Motor neuron (in vitro differentiated cells): ENCODE measurements around the gene GIPR. TPM values are rescaled to one million over a fixed set of nuclear protein-coding genes. Genes with fewer than 3 reads are reported as not detected.

Source experiments
- ATAC-seq, 8 experiments: fragments of 200-7000 bp; cut with Tn5 transposase; replicated peaks in 6 of 8; 2 replicates each; pipeline ENCODE4 v1.8.0; 2021; ENCODE audit warnings: mild to moderate bottlenecking in 8 of 8, moderate library complexity in 8 of 8
- H3K27ac ChIP-seq, 2 donors: fragments of 250-450 bp; sonication (Bioruptor Pico); 2 replicates each; pipeline ENCODE4 v1.9.0; 2021; ENCODE audit warnings: antibody characterized with exemption in 2 of 2, mild to moderate bottlenecking in 2 of 2, moderate library complexity in 1 of 2
- H3K4me1 ChIP-seq, 2 donors: fragments of 250-450 bp; sonication (Bioruptor Pico); replicated peaks in 1 of 2; 2 replicates each; pipeline ENCODE4 v1.6.1; 2021; ENCODE audit warnings: antibody characterized with exemption in 2 of 2, mild to moderate bottlenecking in 2 of 2, moderate library complexity in 1 of 2
- H3K4me3 ChIP-seq, 5 donors: fragments of 250-450 bp; sonication (Bioruptor Pico); 2 replicates each; pipeline ENCODE4 v1.9.0; 2021; ENCODE audit warnings: antibody characterized with exemption in 5 of 5, mild to moderate bottlenecking in 5 of 5, moderate library complexity in 4 of 5
- WGBS, 10 experiments: fragments of 450-650 bp; shearing (Covaris generic); methylation state at CpG; one replicate each; pipeline ENCODE4 v1.0.0; 2022; 5-methylcytosine and 5-hydroxymethylcytosine counted together
- in situ Hi-C, 9 experiments: fragments of 400-800 bp; cut with MboI; loops; one replicate each; pipeline ENCODE4 v1.15.0; 2021; ENCODE audit warnings: low sequenced_read_pairs in 9 of 9, low pct_unique_long_range_greater_than_20kb in 2 of 9; ENCODE audit not compliant: unreplicated experiment in 9 of 9
- total RNA-seq, 8 experiments: library from RNA; unstranded; fragments of 300-600 nt; gene quantifications; 2 replicates each; pipeline versions ENCODE4 v1.2.3 to v1.2.4, GENCODE V29; 2022

The GIPR gene
- total RNA-seq, 8 experiments from 2014 or later, result 0.20 to 8.7 (median 3.9) TPM

GRCh38 chr19:45638930-45639729 lies 28.9 kb upstream of the GIPR start, which contains the start of gene EML2:
Gene EML2, minus strand, starts transcription at chr19:45639397. Its CDS starts 21 bp downstream, at chr19:45639376.
- in situ Hi-C loops, result no loop called here
- peak in 3 of 8 experiments; percentile 6 to 39 (median 7) for ATAC-seq
- 7 to 67% (median 20%) methylated on average over 3 to 12 of the region's 52 CpGs; no CpG with 5 or more reads in 7 of the 10 experiments for WGBS, 10 experiments
- Histone ChIP-seq H3K4me3 (peak within 1 kb of the TSS; percentile 3 to 35 (median 29)), H3K27ac (peak within 1 kb of the TSS in 1 of 2 donors; percentile 17), H3K4me1 (peaks cover 14 to 27% of the 10 kb centered on the region in 2 donors)

GRCh38 chr19:45640849-45641273 lies 27.2 kb upstream of the GIPR start:
- Histone ChIP-seq H3K4me3 (no peak overlapping the region), H3K27ac (no peak overlapping the region), H3K4me1 (peaks cover 22 to 32% of the 10 kb centered on the region in 2 donors)
- WGBS, 10 experiments, result 40 to 100% (median 72%) methylated on average over 1 to 5 of the region's 17 CpGs; no CpG with 5 or more reads in 3 of the 10 experiments
- in situ Hi-C loops, result no loop called here
- no peak for ATAC-seq

- H3K4me3 ChIP-seq, result peak overlapping the region in 4 of 5 donors; percentile 8 to 19 (median 14)
- peaks cover 22 to 38% of the 10 kb centered on the region in 2 donors for H3K4me1 ChIP-seq
- 0 to 83% (median 12%) methylated on average over 1 to 26 of the region's 40 CpGs; no CpG with 5 or more reads in 1 of the 10 experiments for whole genome bisulfite sequencing, 10 experiments
- in situ Hi-C loops, result no loop called here
- ATAC-seq, result peak in 5 of 8 experiments; percentile 6 to 20 (median 13)
- no peak overlapping the region for H3K27ac ChIP-seq
Observed at GRCh38 chr19:45641274-45642105, 26.5 kb upstream of the GIPR start.

DNA sequence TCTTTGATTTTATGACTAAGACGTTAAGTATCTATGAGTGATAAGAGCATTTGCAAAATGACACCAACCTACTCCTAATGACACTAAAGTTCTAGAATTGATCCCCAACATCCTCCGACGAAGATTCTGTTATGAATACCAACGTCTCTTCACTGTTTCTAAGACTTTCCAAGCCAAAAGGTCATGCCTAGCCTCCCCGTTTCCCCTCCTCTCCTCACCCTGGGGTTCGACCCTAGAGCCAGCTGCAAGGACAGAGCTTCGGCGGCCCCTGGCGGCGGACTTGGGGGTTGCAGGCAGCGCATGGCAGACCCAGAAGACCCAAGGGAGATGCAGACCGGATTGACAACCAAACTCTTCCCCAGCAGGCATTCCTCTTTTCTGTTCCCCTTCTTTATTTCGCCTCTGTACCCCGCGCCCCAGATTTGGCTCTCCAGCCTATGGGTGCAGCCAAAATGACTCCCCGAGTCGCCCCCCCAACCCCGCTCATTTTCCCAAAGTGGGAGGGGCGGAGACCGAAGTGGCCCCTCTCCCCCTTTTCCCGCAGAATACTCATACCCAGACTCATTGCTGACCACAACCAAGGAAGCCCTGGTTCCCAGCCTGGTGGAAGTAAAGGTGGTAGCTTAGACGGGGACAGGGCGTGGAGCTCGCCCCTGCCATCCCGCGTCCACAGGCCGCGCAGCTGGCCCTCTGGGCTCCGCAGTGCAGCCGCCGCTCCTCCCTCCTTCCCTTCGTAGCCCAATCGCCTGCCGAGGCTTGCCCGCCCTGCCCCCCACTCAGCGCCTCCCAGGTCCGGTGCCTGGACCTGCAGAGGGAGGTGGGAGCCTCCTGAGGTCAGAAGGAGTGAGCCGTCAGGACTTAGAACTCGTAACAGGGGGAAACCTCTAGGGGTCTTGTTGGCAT lies 24.7 kb upstream of the GIPR start:
- H3K4me1 ChIP-seq, result peaks cover 22 to 34% of the 10 kb centered on the region in 2 donors
- 0 to 22% (median 10%) methylated on average over 2 to 7 of the region's 39 CpGs; no CpG with 5 or more reads in 1 of the 10 experiments for WGBS, 10 experiments
- no peak overlapping the region for H3K27ac ChIP-seq
- ATAC-seq, result peak in 7 of 8 experiments; percentile 8 to 60 (median 51)
- in situ Hi-C loops, result no loop called here
- peak overlapping the region; percentile 21 to 41 (median 30) for H3K4me3 ChIP-seq

GRCh38 chr19:45643927-45644771 lies 23.9 kb upstream of the GIPR start:
- H3K4me3 ChIP-seq, result peak overlapping the region; percentile 33 to 72 (median 48)
- WGBS, 10 experiments, result 20 to 100% (median 53%) methylated on average over 1 to 9 of the region's 14 CpGs; no CpG with 5 or more reads in 3 of the 10 experiments
- peak overlapping the region in 1 of 2 donors; percentile 49 for H3K27ac ChIP-seq
- H3K4me1 ChIP-seq, result peaks cover 22 to 28% of the 10 kb centered on the region in 2 donors
- ATAC-seq, result no peak
- in situ Hi-C loops, result no loop called here

DNA sequence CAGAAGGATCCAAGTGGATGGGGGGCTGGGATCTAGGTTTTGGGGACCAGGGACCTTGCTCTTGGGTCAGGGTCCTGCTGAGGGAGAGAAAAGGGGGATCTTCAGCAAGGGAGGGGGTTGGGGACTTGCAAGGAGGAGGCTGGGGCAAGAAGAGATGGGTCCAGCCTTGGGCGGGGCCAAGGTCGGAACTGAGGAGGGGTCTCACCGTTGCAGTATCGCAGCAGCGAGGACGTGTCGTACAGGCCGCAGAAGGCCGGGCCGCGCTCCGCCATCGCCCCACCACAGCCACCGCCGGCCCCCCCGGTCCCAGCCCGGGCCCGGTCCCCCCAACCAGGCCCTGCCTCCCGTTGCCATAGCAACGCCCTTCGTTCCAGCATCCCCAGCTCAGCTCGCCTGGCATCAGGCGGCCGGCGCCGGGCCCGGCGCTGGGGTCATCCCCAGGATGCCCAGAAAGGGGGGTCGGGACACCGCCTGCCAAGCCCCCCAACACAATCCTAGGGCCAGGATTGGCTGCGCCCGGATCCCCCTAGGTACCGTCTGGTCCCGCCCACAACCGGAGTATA lies 22.9 kb upstream of the GIPR start:
- H3K27ac ChIP-seq, result peak overlapping the region; percentile 49 to 60
- H3K4me1 ChIP-seq, result peaks cover 22 to 28% of the 10 kb centered on the region in 2 donors
- in situ Hi-C loops, result no loop called here
- peak in 6 of 8 experiments; percentile 0 to 70 (median 51) for ATAC-seq
- peak overlapping the region; percentile 33 to 72 (median 48) for H3K4me3 ChIP-seq
- no CpG with 5 or more reads among the region's 35 CpGs for WGBS, 10 experiments

GRCh38 chr19:45645631-45646344 lies 22.2 kb upstream of the GIPR start:
- 0 to 27% (median 5%) methylated on average over 2 to 10 of the region's 27 CpGs; no CpG with 5 or more reads in 5 of the 10 experiments for WGBS, 10 experiments
- Histone ChIP-seq H3K27ac (no peak overlapping the region), H3K4me1 (peaks cover 22 to 28% of the 10 kb centered on the region in 2 donors), H3K4me3 (peak overlapping the region; percentile 33 to 72 (median 48))
- ATAC-seq, result peak; percentile 26 to 89 (median 78)
- in situ Hi-C loops, result no loop called here

- ATAC-seq, result no peak
- 20 to 49% (median 25%) methylated on average over 1 to 8 of the region's 9 CpGs; no CpG with 5 or more reads in 1 of the 10 experiments for whole genome bisulfite sequencing, 10 experiments
- Histone ChIP-seq H3K4me1 (peaks cover 22 to 23% of the 10 kb centered on the region in 2 donors), H3K4me3 (peak overlapping the region in 4 of 5 donors; percentile 33 to 72 (median 48)), H3K27ac (no peak overlapping the region)
- in situ Hi-C loops, result no loop called here
Observed at GRCh38 chr19:45646345-45646698, 21.7 kb upstream of the GIPR start.

- H3K4me3 ChIP-seq, result no peak overlapping the region
Observed at GRCh38 chr19:45650722-45651121, 17.3 kb upstream of the GIPR start.

GRCh38 chr19:45653634-45654033 lies 14.4 kb upstream of the GIPR start:
- Histone ChIP-seq H3K4me3 (no peak overlapping the region), H3K27ac (peak overlapping the region in 1 of 2 donors; percentile 25), H3K4me1 (peaks cover 5 to 19% of the 10 kb centered on the region in 2 donors)
- in situ Hi-C loops, result no loop called here
- 0 to 5% (median 0%) methylated on average over 1 to 4 of the region's 5 CpGs; no CpG with 5 or more reads in 6 of the 10 experiments for WGBS, 10 experiments
- peak in 6 of 8 experiments; percentile 24 to 96 (median 92) for ATAC-seq

More at GRCh38 chr19:45650722-45651121, 17.3 kb upstream of the GIPR start:
- in situ Hi-C loops, result no loop called here
- Histone ChIP-seq H3K4me1 (peaks cover 5 to 15% of the 10 kb centered on the region in 2 donors), H3K27ac (no peak overlapping the region)
- 59 to 95% (median 72%) methylated on average over 1 to 3 of the region's 3 CpGs; no CpG with 5 or more reads in 2 of the 10 experiments for WGBS, 10 experiments
- no peak for ATAC-seq
